Measurements from ENCODE around the gene SRCIN1.

GRCh38 chr17:38627957-38628356, 22.2 kb upstream of the SRCIN1 start:
- no peak for TF ChIP-seq BACH2 (CRISPR knock-in tag; IDR thresholded peaks at IDR 0.05; ENCODE audit: borderline replicate concordance)
- no peak for TF ChIP-seq CSDC2 (CRISPR knock-in tag; IDR thresholded peaks at IDR 0.05)

Data from SK-N-SH treated with all-trans-retinoic acid at 6 μM for 48 hours (cell line).